C4-2B (cell line): ENCODE data around the gene FNDC11.

Source experiments
- CTCF ChIP-seq: fragments of 450-650 bp; conservative IDR thresholded peaks from 2 replicates; pipeline ENCODE4 v1.5.1; 2017; ENCODE audit warnings: mild to moderate bottlenecking
- ZFX ChIP-seq: fragments of 450-650 bp; IDR thresholded peaks from 2 replicates; pipeline ENCODE4 v1.6.1; 2017

- TF ChIP-seq CTCF, result no peak
- no peak for TF ChIP-seq ZFX
Observed at GRCh38 chr20:63565021-63565698, 11.2 kb downstream of the FNDC11 start.
